K562 (cell line): ENCODE measurements around the gene BCAS1. TPM values are rescaled to one million over a fixed set of nuclear protein-coding genes. Genes with fewer than 3 reads are reported as not detected.

Experiments used
- CBFA2T2 ChIP-seq: fragments of 450-650 bp; conservative IDR thresholded peaks from 2 replicates; pipeline ENCODE4 v1.6.1; 2017; ENCODE audit warnings: mild to moderate bottlenecking
- COPS2 ChIP-seq: fragments of 450-650 bp; conservative IDR thresholded peaks from 2 replicates; pipeline ENCODE4 v1.6.1; 2016; ENCODE audit warnings: mild to moderate bottlenecking, moderate library complexity
- CXXC5 ChIP-seq: fragments of 250-450 bp; sonication (Bioruptor Pico); IDR thresholded peaks from 2 replicates; pipeline ENCODE4 v1.8.0; 2022; ENCODE audit warnings: inconsistent platforms, mild to moderate bottlenecking, moderate library complexity
- ELF4 ChIP-seq: fragments of 450-650 bp; formaldehyde crosslinking; IDR thresholded peaks from 2 replicates; pipeline ENCODE4 v1.4.0; 2022; ENCODE audit warnings: missing genetic modification characterization
- FOXA1 ChIP-seq: fragments of 450-650 bp; IDR thresholded peaks from 2 replicates; pipeline ENCODE4 v1.6.1; 2016; ENCODE audit warnings: mild to moderate bottlenecking, borderline replicate concordance
- MAFF ChIP-seq: IDR thresholded peaks from 2 replicates; pipeline ENCODE4 v1.6.1; 2012; ENCODE audit warnings: low read length, improper control_type of control experiment
- MEF2D ChIP-seq: conservative IDR thresholded peaks from 2 replicates; pipeline ENCODE4 v1.6.1; 2016; ENCODE audit warnings: low read depth, missing genetic modification characterization, missing compliant biosample characterization
- NFE2L1 ChIP-seq: fragments of 450-650 bp; IDR thresholded peaks from 2 replicates; pipeline ENCODE4 v1.6.1; 2016; ENCODE audit warnings: missing genetic modification characterization, low read depth, mild to moderate bottlenecking, missing compliant biosample characterization, moderate library complexity, borderline replicate concordance
- NFRKB ChIP-seq: fragments of 450-650 bp; IDR thresholded peaks from 2 replicates; pipeline ENCODE4 v1.6.1; 2016; ENCODE audit warnings: low read depth
- NFXL1 ChIP-seq: fragments of 450-650 bp; formaldehyde crosslinking; IDR thresholded peaks from 2 replicates; pipeline ENCODE4 v1.4.0; 2021; ENCODE audit warnings: mild to moderate bottlenecking
- PATZ1 ChIP-seq: fragments of 250-450 bp; sonication (Bioruptor Pico); IDR thresholded peaks from 2 replicates; pipeline ENCODE4 v1.5.0; 2020; ENCODE audit warnings: mild to moderate bottlenecking, borderline replicate concordance
- SAP30 ChIP-seq: fragments of 200-600 bp; sonication (generic); IDR thresholded peaks from 2 replicates; pipeline ENCODE4 v1.6.1; 2012; ENCODE audit warnings: borderline replicate concordance, low read depth, mild to moderate bottlenecking, moderate library complexity, low read length, control low read depth, inconsistent platforms; ENCODE audit not compliant: insufficient read depth, poor library complexity, severe bottlenecking
- STAG1 ChIP-seq: sonication (generic); formaldehyde crosslinking; IDR thresholded peaks from 2 replicates; pipeline ENCODE4 v1.5.0; 2020; ENCODE audit warnings: missing genetic modification reagents, borderline replicate concordance
- SUPT5H ChIP-seq: fragments of 450-650 bp; IDR thresholded peaks from 2 replicates; pipeline ENCODE4 v1.6.1; 2016
- TAL1 ChIP-seq: fragments of 450-650 bp; IDR thresholded peaks from 2 replicates; pipeline ENCODE4 v1.6.1; 2016; ENCODE audit warnings: mild to moderate bottlenecking
- TCF7L2 ChIP-seq: fragments of 150-350 bp; IDR thresholded peaks from 2 replicates; pipeline ENCODE4 v1.6.1; 2016; ENCODE audit warnings: low read depth, mild to moderate bottlenecking, low read length, moderate library complexity
- ZBTB26 ChIP-seq: fragments of 450-650 bp; formaldehyde crosslinking; IDR thresholded peaks from 2 replicates; pipeline ENCODE4 v1.4.0; 2022; ENCODE audit warnings: missing genetic modification characterization
- ZFP36 ChIP-seq: fragments of 150-350 bp; IDR thresholded peaks from 2 replicates; pipeline ENCODE4 v1.6.1; 2018; ENCODE audit warnings: low read length, low read depth; ENCODE audit not compliant: partially characterized antibody
- ZNF134 ChIP-seq: fragments of 250-450 bp; sonication (Bioruptor Pico); conservative IDR thresholded peaks from 2 replicates; pipeline ENCODE4 v1.4.0; 2020
- ZNF311 ChIP-seq: fragments of 250-450 bp; sonication (Bioruptor Pico); IDR thresholded peaks from 2 replicates; pipeline ENCODE4 v1.4.0; 2020; ENCODE audit warnings: mild to moderate bottlenecking, moderate library complexity
- polyA plus RNA-seq, 8 experiments: library from polyadenylated mRNA; depleted of rRNA in 4 of 8; stranded (reverse) in 5 of 8; unstranded in 3 of 8; fragments of >200 nt; fragmentation: Nextera tagmentation in 2 of 8; fragmentation: Illumina TruSeq in 1 of 8; extraction: Ambion mirVana in 2 of 8; extraction: Trizol in 1 of 8; gene quantifications; 2 replicates each; pipeline versions ENCODE4 v1.2.1 to v1.2.3, GENCODE V29; 2011 to 2014; ENCODE audit warnings: inconsistent platforms in 1 of 8, missing spikeins in 1 of 8
- total RNA-seq, 7 experiments: library from RNA; depleted of rRNA in 6 of 7; stranded (reverse); fragments of >200 nt in 6 of 7; fragmentation: Illumina TruSeq in 2 of 7; extraction: Trizol in 2 of 7; gene quantifications; 2 replicates each; pipeline versions ENCODE4 v1.2.1 to v1.2.3, GENCODE V29; 2011 to 2021; ENCODE audit warnings: low replicate concordance in 1 of 7
- TF ChIP-seq, protein P1 (sequence below): fragments of 450-650 bp; formaldehyde crosslinking; IDR thresholded peaks from 2 replicates; pipeline ENCODE4 v1.4.0; 2022; ENCODE audit warnings: missing genetic modification characterization
- TF ChIP-seq, protein P2 (sequence below), 3 experiments: fragments of 200-800 bp in 1 of 3; fragments of 250-450 bp in 1 of 3; fragments of 450-650 bp in 1 of 3; sonication (Bioruptor Pico) in 1 of 3; sonication (Bioruptor generic) in 1 of 3; formaldehyde crosslinking in 1 of 3; IDR thresholded peaks; 2 replicates each; pipeline versions ENCODE4 v1.6.1 to v1.8.0; 2016 to 2022; ENCODE audit warnings: mild to moderate bottlenecking in 2 of 3, missing genetic modification characterization in 2 of 3, missing compliant biosample characterization in 1 of 3, moderate library complexity in 1 of 3

Gene BCAS1
- total and polyA plus RNA-seq, 9 of the 15 experiments (the other 6 are each of a cell fraction or from before 2014, with no cell fraction given) = 0.18 to 2.3 (median 0.93) TPM

GRCh38 chr20:54084193-54084592, 13.8 kb upstream of the BCAS1 start (continued):
- no peak for TF ChIP-seq PATZ1 (CRISPR knock-in tag)
- TF ChIP-seq, protein P1, sequence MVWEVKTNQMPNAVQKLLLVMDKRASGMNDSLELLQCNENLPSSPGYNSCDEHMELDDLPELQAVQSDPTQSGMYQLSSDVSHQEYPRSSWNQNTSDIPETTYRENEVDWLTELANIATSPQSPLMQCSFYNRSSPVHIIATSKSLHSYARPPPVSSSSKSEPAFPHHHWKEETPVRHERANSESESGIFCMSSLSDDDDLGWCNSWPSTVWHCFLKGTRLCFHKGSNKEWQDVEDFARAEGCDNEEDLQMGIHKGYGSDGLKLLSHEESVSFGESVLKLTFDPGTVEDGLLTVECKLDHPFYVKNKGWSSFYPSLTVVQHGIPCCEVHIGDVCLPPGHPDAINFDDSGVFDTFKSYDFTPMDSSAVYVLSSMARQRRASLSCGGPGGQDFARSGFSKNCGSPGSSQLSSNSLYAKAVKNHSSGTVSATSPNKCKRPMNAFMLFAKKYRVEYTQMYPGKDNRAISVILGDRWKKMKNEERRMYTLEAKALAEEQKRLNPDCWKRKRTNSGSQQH (CRISPR knock-in tag) = 0 out of 2 replicates have a peak, but pooled peaks have one; percentile 67
- TF ChIP-seq NFE2L1 (tag) = no peak
- TF ChIP-seq ZNF311 (CRISPR knock-in tag) = no peak
- TF ChIP-seq CXXC5 = no peak
- no peak for TF ChIP-seq NFRKB
- no peak for TF ChIP-seq SUPT5H
- TF ChIP-seq MEF2D (tag) = no peak
- TF ChIP-seq ZBTB26 = peak; percentile 50; the same call in 1 of the 2 replicates
- no peak for TF ChIP-seq TAL1
- no peak for TF ChIP-seq STAG1 (CRISPR knock-in tag)
- TF ChIP-seq SAP30 = no peak
- TF ChIP-seq CBFA2T2 = no peak
- TF ChIP-seq, protein P2, sequence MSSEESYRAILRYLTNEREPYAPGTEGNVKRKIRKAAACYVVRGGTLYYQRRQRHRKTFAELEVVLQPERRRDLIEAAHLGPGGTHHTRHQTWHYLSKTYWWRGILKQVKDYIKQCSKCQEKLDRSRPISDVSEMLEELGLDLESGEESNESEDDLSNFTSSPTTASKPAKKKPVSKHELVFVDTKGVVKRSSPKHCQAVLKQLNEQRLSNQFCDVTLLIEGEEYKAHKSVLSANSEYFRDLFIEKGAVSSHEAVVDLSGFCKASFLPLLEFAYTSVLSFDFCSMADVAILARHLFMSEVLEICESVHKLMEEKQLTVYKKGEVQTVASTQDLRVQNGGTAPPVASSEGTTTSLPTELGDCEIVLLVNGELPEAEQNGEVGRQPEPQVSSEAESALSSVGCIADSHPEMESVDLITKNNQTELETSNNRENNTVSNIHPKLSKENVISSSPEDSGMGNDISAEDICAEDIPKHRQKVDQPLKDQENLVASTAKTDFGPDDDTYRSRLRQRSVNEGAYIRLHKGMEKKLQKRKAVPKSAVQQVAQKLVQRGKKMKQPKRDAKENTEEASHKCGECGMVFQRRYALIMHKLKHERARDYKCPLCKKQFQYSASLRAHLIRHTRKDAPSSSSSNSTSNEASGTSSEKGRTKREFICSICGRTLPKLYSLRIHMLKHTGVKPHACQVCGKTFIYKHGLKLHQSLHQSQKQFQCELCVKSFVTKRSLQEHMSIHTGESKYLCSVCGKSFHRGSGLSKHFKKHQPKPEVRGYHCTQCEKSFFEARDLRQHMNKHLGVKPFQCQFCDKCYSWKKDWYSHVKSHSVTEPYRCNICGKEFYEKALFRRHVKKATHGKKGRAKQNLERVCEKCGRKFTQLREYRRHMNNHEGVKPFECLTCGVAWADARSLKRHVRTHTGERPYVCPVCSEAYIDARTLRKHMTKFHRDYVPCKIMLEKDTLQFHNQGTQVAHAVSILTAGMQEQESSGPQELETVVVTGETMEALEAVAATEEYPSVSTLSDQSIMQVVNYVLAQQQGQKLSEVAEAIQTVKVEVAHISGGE (CRISPR knock-in tag; IDR thresholded peaks at IDR 0.05) = peak in 1 of 3 experiments; percentile 85; a peak in 2 of 6 replicates
- no peak for TF ChIP-seq FOXA1
- no peak for TF ChIP-seq MAFF
- no peak for TF ChIP-seq COPS2
- 0 out of 2 replicates have a peak, but pooled peaks have one; percentile 29 for TF ChIP-seq ELF4 (CRISPR knock-in tag)
- TF ChIP-seq TCF7L2 = no peak
- no peak for TF ChIP-seq NFXL1 (CRISPR knock-in tag)
- TF ChIP-seq ZNF134 (CRISPR knock-in tag) = no peak
- TF ChIP-seq ZFP36 = no peak
